ENCODE data around the gene FADS6.

Gene FADS6

DNA sequence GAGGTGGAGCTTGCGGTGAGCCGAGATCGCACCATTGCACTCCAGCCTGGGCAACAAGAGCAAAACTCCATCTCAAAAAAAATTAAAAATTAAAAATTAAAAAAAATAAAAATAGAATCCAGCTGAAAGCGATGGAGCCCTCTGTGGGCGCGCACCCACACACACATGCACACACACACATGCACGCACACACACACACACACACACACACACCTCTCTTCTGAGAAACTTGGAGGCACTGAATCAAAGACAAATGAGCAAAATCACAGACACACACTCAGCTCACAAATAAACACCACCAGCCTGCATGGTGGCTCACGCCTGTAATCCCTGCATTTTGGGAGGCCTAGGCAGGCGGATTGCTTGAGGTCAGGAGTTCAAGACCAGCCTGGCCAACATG is 9.6 kb upstream of the FADS6 start:
- no peaks in the 10 kb centered on the region for H4K20me1 ChIP-seq (ENCODE audit: insufficient read depth, low read length, poor library complexity, severe bottlenecking)
- H3F3A ChIP-seq (ENCODE audit: low read depth) = no peaks in the 10 kb centered on the region
- no peaks in the 10 kb centered on the region for H3K27me3 ChIP-seq (ENCODE audit: insufficient read depth, low read length, poor library complexity, severe bottlenecking)
- no peak overlapping the region for H2AFZ ChIP-seq (ENCODE audit: low read length)
- H3K9me3 ChIP-seq (ENCODE audit: insufficient read depth, low read depth, low read length) = no peaks in the 10 kb centered on the region
- no peaks in the 10 kb centered on the region for H3K36me3 ChIP-seq (ENCODE audit: insufficient read depth, low read length)
- H3K9ac ChIP-seq (ENCODE audit: low read depth, low read length, poor library complexity, severe bottlenecking) = no peak overlapping the region
- H3K4me1 ChIP-seq (ENCODE audit: insufficient read depth, low read length, poor library complexity, severe bottlenecking) = no peaks in the 10 kb centered on the region
- no peak overlapping the region for H3K4me3 ChIP-seq (ENCODE audit: low read length, poor library complexity, severe bottlenecking)
- no peak overlapping the region for H3K4me2 ChIP-seq (ENCODE audit: low read depth, low read length, poor library complexity, severe bottlenecking)
- TF ChIP-seq, protein P1, sequence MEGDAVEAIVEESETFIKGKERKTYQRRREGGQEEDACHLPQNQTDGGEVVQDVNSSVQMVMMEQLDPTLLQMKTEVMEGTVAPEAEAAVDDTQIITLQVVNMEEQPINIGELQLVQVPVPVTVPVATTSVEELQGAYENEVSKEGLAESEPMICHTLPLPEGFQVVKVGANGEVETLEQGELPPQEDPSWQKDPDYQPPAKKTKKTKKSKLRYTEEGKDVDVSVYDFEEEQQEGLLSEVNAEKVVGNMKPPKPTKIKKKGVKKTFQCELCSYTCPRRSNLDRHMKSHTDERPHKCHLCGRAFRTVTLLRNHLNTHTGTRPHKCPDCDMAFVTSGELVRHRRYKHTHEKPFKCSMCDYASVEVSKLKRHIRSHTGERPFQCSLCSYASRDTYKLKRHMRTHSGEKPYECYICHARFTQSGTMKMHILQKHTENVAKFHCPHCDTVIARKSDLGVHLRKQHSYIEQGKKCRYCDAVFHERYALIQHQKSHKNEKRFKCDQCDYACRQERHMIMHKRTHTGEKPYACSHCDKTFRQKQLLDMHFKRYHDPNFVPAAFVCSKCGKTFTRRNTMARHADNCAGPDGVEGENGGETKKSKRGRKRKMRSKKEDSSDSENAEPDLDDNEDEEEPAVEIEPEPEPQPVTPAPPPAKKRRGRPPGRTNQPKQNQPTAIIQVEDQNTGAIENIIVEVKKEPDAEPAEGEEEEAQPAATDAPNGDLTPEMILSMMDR (conservative IDR thresholded peaks at IDR 0.05; ENCODE audit: low read length) = no peak
- no peak for TF ChIP-seq EZH2phosphoT487 (IDR thresholded peaks at IDR 0.05; ENCODE audit: borderline replicate concordance)
- H3K79me2 ChIP-seq (ENCODE audit: insufficient read depth, low read length) = no peaks in the 10 kb centered on the region
- H3K9me2 ChIP-seq (replicated peaks; ENCODE audit: low read depth, low read length) = no peaks in the 10 kb centered on the region

DNA sequence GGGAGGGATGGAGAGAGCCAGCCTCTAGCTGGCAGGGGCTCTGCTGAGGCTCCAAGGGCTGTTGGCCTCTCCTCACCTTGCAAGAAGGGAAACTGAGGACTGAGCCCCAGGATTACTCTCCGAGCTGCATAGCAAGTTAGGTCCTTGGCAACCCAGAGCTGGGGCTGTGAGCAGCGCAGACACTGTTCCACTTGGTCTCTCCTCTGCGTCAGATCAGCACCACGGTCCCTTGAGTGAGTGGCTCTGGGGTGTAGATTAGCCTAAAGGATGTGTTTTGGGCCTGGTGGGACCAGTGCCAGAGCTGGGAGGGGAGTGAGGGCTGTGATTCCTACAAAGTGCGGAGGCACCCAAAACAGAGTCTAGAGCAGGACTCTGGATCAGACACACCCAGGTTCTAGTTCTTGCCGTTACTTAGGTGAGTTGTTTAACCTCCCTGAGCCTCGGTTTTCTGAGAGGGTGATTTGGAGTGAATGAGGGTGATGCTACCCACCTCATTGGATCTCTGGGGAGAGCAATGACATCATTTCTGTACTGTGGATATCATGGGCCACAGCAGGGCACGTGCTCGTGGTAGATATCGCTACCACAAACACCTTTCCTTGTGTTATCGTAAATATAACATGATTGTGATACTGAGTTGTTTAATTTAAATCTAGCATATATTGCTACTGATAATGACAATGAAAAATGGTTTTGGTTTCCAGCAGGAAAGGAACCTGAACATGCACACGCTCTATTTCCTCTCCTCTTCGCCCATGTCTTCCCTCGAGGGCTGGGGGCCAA is 8.1 kb upstream of the FADS6 start:
- H3K4me3 ChIP-seq (ENCODE audit: low read length, poor library complexity, severe bottlenecking) = no peak overlapping the region

DNA sequence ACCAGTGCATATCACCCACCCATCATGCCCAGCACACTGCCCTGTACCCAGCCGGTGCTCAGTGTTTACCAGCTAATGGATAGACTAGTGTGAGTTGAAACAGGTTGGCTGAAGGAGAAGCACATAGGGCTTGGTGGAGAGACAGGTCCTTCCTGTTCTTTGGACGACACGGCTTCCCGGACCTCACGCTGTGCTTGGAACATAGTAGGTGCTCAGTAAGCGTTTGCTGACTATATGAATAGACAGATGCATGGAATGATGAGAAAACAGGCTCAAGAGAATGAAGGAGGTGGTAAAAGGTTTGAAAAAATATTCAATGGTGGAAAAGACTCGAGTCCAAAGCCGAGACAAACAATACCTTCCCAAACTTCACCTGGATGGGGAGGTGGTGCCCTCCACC is 6.8 kb upstream of the FADS6 start:
- Histone ChIP-seq H3K27me3 (ENCODE audit: insufficient read depth, low read length, poor library complexity, severe bottlenecking) (no peaks in the 10 kb centered on the region), H3K36me3 (ENCODE audit: insufficient read depth, low read length) (no peaks in the 10 kb centered on the region), H3K79me2 (ENCODE audit: insufficient read depth, low read length) (no peaks in the 10 kb centered on the region), H3K9ac (ENCODE audit: low read depth, low read length, poor library complexity, severe bottlenecking) (no peak overlapping the region), H4K20me1 (ENCODE audit: insufficient read depth, low read length, poor library complexity, severe bottlenecking) (no peaks in the 10 kb centered on the region), H3K4me1 (ENCODE audit: insufficient read depth, low read length, poor library complexity, severe bottlenecking) (no peaks in the 10 kb centered on the region), H2AFZ (ENCODE audit: low read length) (no peak overlapping the region), H3K9me2 (replicated peaks; ENCODE audit: low read depth, low read length) (no peaks in the 10 kb centered on the region), H3F3A (ENCODE audit: low read depth) (no peaks in the 10 kb centered on the region), H3K4me2 (ENCODE audit: low read depth, low read length, poor library complexity, severe bottlenecking) (no peak overlapping the region), H3K4me3 (ENCODE audit: low read length, poor library complexity, severe bottlenecking) (no peak overlapping the region), H3K9me3 (ENCODE audit: insufficient read depth, low read depth, low read length) (no peaks in the 10 kb centered on the region)
- no peak for TF ChIP-seq EZH2phosphoT487 (IDR thresholded peaks at IDR 0.05; ENCODE audit: borderline replicate concordance)
- TF ChIP-seq, protein P1 (conservative IDR thresholded peaks at IDR 0.05; ENCODE audit: low read length) = no peak

More for the DNA sequence above, 8.1 kb upstream of the FADS6 start:
- no peaks in the 10 kb centered on the region for H3F3A ChIP-seq (ENCODE audit: low read depth)
- no peak overlapping the region for H3K4me2 ChIP-seq (ENCODE audit: low read depth, low read length, poor library complexity, severe bottlenecking)
- H3K9me2 ChIP-seq (replicated peaks; ENCODE audit: low read depth, low read length) = no peaks in the 10 kb centered on the region
- H2AFZ ChIP-seq (ENCODE audit: low read length) = no peak overlapping the region
- H3K4me1 ChIP-seq (ENCODE audit: insufficient read depth, low read length, poor library complexity, severe bottlenecking) = no peaks in the 10 kb centered on the region
- TF ChIP-seq, protein P1 (conservative IDR thresholded peaks at IDR 0.05; ENCODE audit: low read length) = no peak
- no peak for TF ChIP-seq EZH2phosphoT487 (IDR thresholded peaks at IDR 0.05; ENCODE audit: borderline replicate concordance)
- no peak overlapping the region for H3K9ac ChIP-seq (ENCODE audit: low read depth, low read length, poor library complexity, severe bottlenecking)
- H3K27me3 ChIP-seq (ENCODE audit: insufficient read depth, low read length, poor library complexity, severe bottlenecking) = no peaks in the 10 kb centered on the region
- no peaks in the 10 kb centered on the region for H3K36me3 ChIP-seq (ENCODE audit: insufficient read depth, low read length)
- no peaks in the 10 kb centered on the region for H3K9me3 ChIP-seq (ENCODE audit: insufficient read depth, low read depth, low read length)
- no peaks in the 10 kb centered on the region for H4K20me1 ChIP-seq (ENCODE audit: insufficient read depth, low read length, poor library complexity, severe bottlenecking)
- H3K79me2 ChIP-seq (ENCODE audit: insufficient read depth, low read length) = no peaks in the 10 kb centered on the region

Data from Loucy (cell line).